ENCODE results near the gene ETNK2. TPM values are rescaled to one million over a fixed set of nuclear protein-coding genes. Genes with fewer than 3 reads are reported as not detected.

The ETNK2 gene
- total RNA-seq, 2 experiments from 2014 or later: 1.6 to 1.9 TPM

- no peaks in the 10 kb centered on the region for H3K27me3 Mint-ChIP-seq
- ChIA-PET CTCF (interaction anchor here (2.1 kb wide), 1 partner anchor 14 kb away, joined by 12 read pairs; no protein-coding TSS in a partner anchor), POLR2A (no interaction called here)
- no peak overlapping the region for H3K27ac Mint-ChIP-seq
- intact Hi-C loops (cut with micrococcal nuclease): no loop called here
- H3K4me1 Mint-ChIP-seq (ENCODE audit: low read depth): no peaks in the 10 kb centered on the region
- H3K36me3 Mint-ChIP-seq: no peaks in the 10 kb centered on the region
- no peaks in the 10 kb centered on the region for H3K9me3 Mint-ChIP-seq
- no peak overlapping the region for H3K4me3 Mint-ChIP-seq
- DNase-seq: no peak
Measured at GRCh38 chr1:204114606-204115005, 37.2 kb downstream of the ETNK2 start.

GRCh38 chr1:204113896-204114295, 37.9 kb downstream of the ETNK2 start:
- ChIA-PET POLR2A (no interaction called here), CTCF (interaction anchor here (2.1 kb wide), 1 partner anchor 15 kb away, joined by 12 read pairs; no protein-coding TSS in a partner anchor)
- no peak overlapping the region for H3K4me3 Mint-ChIP-seq
- no peaks in the 10 kb centered on the region for H3K4me1 Mint-ChIP-seq (ENCODE audit: low read depth)
- intact Hi-C loops (cut with micrococcal nuclease): no loop called here
- H3K9me3 Mint-ChIP-seq: no peaks in the 10 kb centered on the region
- no peak for DNase-seq
- H3K27me3 Mint-ChIP-seq: no peaks in the 10 kb centered on the region
- H3K36me3 Mint-ChIP-seq: no peaks in the 10 kb centered on the region
- no peak overlapping the region for H3K27ac Mint-ChIP-seq

GRCh38 chr1:204112876-204113730, 38.7 kb downstream of the ETNK2 start:
- ChIA-PET CTCF (interaction anchor here (2.1 kb wide), 1 partner anchor 16 kb away, joined by 12 read pairs; no protein-coding TSS in a partner anchor), POLR2A (no interaction called here)
- no peak for DNase-seq
- no peaks in the 10 kb centered on the region for H3K36me3 Mint-ChIP-seq
- no peak overlapping the region for H3K27ac Mint-ChIP-seq
- H3K9me3 Mint-ChIP-seq: no peaks in the 10 kb centered on the region
- H3K4me3 Mint-ChIP-seq: no peak overlapping the region
- H3K27me3 Mint-ChIP-seq: no peaks in the 10 kb centered on the region
- no peaks in the 10 kb centered on the region for H3K4me1 Mint-ChIP-seq (ENCODE audit: low read depth)
- intact Hi-C loops (cut with micrococcal nuclease): no loop called here

- H3K27me3 Mint-ChIP-seq: no peaks in the 10 kb centered on the region
- no peaks in the 10 kb centered on the region for H3K36me3 Mint-ChIP-seq
- no peak overlapping the region for H3K4me3 Mint-ChIP-seq
- H3K9me3 Mint-ChIP-seq: no peaks in the 10 kb centered on the region
- peaks cover under 1% of the 10 kb centered on the region for H3K4me1 Mint-ChIP-seq (ENCODE audit: low read depth)
- ChIA-PET POLR2A (interaction anchor here (1.3 kb wide), 1 partner anchor 239 kb away, joined by 4 read pairs; no protein-coding TSS in a partner anchor), CTCF (interaction anchor here (0.9 kb wide), 1 partner anchor 18 kb away, joined by 3 read pairs; no protein-coding TSS in a partner anchor)
- intact Hi-C loops (cut with micrococcal nuclease): no loop called here
- no peak for DNase-seq
- H3K27ac Mint-ChIP-seq: no peak overlapping the region
Measured at GRCh38 chr1:204110894-204111633, 40.8 kb downstream of the ETNK2 start.

GRCh38 chr1:204108312-204109141, 43.3 kb downstream of the ETNK2 start:
- no peak overlapping the region for H3K4me3 Mint-ChIP-seq
- no peaks in the 10 kb centered on the region for H3K36me3 Mint-ChIP-seq
- peaks cover 18% of the 10 kb centered on the region for H3K4me1 Mint-ChIP-seq (ENCODE audit: low read depth)
- no peaks in the 10 kb centered on the region for H3K27me3 Mint-ChIP-seq
- no peak for DNase-seq
- ChIA-PET CTCF (interaction anchor here (1.6 kb wide), 1 partner anchor 20 kb away, joined by 8 read pairs; no protein-coding TSS in a partner anchor), POLR2A (no interaction called here)
- intact Hi-C loops (cut with micrococcal nuclease): no loop called here
- no peaks in the 10 kb centered on the region for H3K9me3 Mint-ChIP-seq
- no peak overlapping the region for H3K27ac Mint-ChIP-seq

GRCh38 chr1:204107892-204108291, 44.0 kb downstream of the ETNK2 start:
- CTCF ChIA-PET: interaction anchor here (1.6 kb wide), 1 partner anchor 21 kb away, joined by 8 read pairs; no protein-coding TSS in a partner anchor
- Mint-ChIP-seq H3K9me3 (no peaks in the 10 kb centered on the region), H3K4me3 (no peak overlapping the region), H3K4me1 (ENCODE audit: low read depth) (peaks cover 24% of the 10 kb centered on the region), H3K36me3 (no peaks in the 10 kb centered on the region), H3K27me3 (no peaks in the 10 kb centered on the region), H3K27ac (no peak overlapping the region)
- no peak for DNase-seq
- POLR2A ChIA-PET: no interaction called here
- intact Hi-C loops (cut with micrococcal nuclease): no loop called here

GRCh38 chr1:204106825-204107224, 45.0 kb downstream of the ETNK2 start:
- intact Hi-C loops (cut with micrococcal nuclease): no loop called here
- H3K4me1 Mint-ChIP-seq (ENCODE audit: low read depth): peaks cover 33% of the 10 kb centered on the region
- POLR2A ChIA-PET: no interaction called here

GRCh38 chr1:204105131-204105515, 46.7 kb downstream of the ETNK2 start:
- intact Hi-C loops (cut with micrococcal nuclease): no loop called here
- Mint-ChIP-seq H3K4me3 (no peak overlapping the region), H3K4me1 (ENCODE audit: low read depth) (peaks cover 35% of the 10 kb centered on the region), H3K27ac (peak overlapping the region; percentile 78), H3K27me3 (no peaks in the 10 kb centered on the region), H3K36me3 (no peaks in the 10 kb centered on the region), H3K9me3 (no peaks in the 10 kb centered on the region)
- ChIA-PET CTCF (interaction anchor here (1.4 to 2.3 kb wide), 2 partner anchors 24 kb away, joined by 5 to 8 read pairs; no protein-coding TSS in a partner anchor), POLR2A (no interaction called here)
- DNase-seq: no peak

More at GRCh38 chr1:204106825-204107224, 45.0 kb downstream of the ETNK2 start:
- H3K27ac Mint-ChIP-seq: no peak overlapping the region
- H3K27me3 Mint-ChIP-seq: no peaks in the 10 kb centered on the region
- CTCF ChIA-PET: interaction anchor here (1.6 kb wide), 1 partner anchor 22 kb away, joined by 8 read pairs; no protein-coding TSS in a partner anchor
- H3K9me3 Mint-ChIP-seq: no peaks in the 10 kb centered on the region
- no peak overlapping the region for H3K4me3 Mint-ChIP-seq
- H3K36me3 Mint-ChIP-seq: no peaks in the 10 kb centered on the region
- DNase-seq: no peak

- H3K4me3 Mint-ChIP-seq: no peak overlapping the region
- H3K9me3 Mint-ChIP-seq: no peaks in the 10 kb centered on the region
- intact Hi-C loops (cut with micrococcal nuclease): no loop called here
- peaks cover 35% of the 10 kb centered on the region for H3K4me1 Mint-ChIP-seq (ENCODE audit: low read depth)
- peak; percentile 45 for DNase-seq
- no peaks in the 10 kb centered on the region for H3K27me3 Mint-ChIP-seq
- H3K36me3 Mint-ChIP-seq: no peaks in the 10 kb centered on the region
- peak overlapping the region; percentile 78 for H3K27ac Mint-ChIP-seq
- POLR2A ChIA-PET: interaction anchor here (0.6 kb wide), 1 partner anchor 258 kb away, joined by 4 read pairs; no protein-coding TSS in a partner anchor
- CTCF ChIA-PET: interaction anchor here (1.6 to 2.3 kb wide), 2 partner anchors 24 to 233 kb away, joined by 3 to 8 read pairs; no protein-coding TSS in a partner anchor
Measured at GRCh38 chr1:204104331-204105130, 47.3 kb downstream of the ETNK2 start.

- Mint-ChIP-seq H3K4me1 (ENCODE audit: low read depth) (peaks cover 35% of the 10 kb centered on the region), H3K27ac (peak overlapping the region; percentile 78), H3K4me3 (no peak overlapping the region), H3K27me3 (no peaks in the 10 kb centered on the region), H3K36me3 (no peaks in the 10 kb centered on the region), H3K9me3 (no peaks in the 10 kb centered on the region)
- ChIA-PET CTCF (interaction anchor here (1.6 to 2.3 kb wide), 2 partner anchors 25 to 232 kb away, joined by 3 to 8 read pairs; no protein-coding TSS in a partner anchor), POLR2A (no interaction called here)
- no peak for DNase-seq
- intact Hi-C loops (cut with micrococcal nuclease): no loop called here
Measured at GRCh38 chr1:204103431-204103741, 48.5 kb downstream of the ETNK2 start.
